ENCODE measurements around the gene PCGF6.

Gene PCGF6

DNA sequence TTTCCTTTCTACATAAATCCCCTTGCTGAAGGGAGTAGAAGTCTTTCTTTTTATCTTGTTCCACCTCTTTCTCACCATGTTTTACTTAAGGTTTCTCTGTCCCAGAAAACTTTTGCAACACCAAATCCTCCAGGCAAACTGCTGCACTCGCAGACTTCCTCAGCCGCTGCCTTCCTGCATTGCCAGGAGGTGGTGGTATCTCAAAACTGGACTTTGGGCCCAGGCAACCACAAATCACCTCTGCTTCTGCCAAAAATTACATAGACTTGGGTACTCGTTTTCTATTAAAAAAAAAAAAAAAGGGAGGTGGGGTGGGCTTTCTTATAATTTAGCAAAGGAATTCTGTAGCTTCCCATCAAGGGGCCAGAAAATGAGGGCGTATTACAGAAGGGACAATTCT lies 59.4 kb downstream of the PCGF6 start:
- Histone ChIP-seq H3K27ac (ENCODE audit: poor library complexity, severe bottlenecking) (no peak overlapping the region), H3K27me3 (ENCODE audit: insufficient read depth, poor library complexity, severe bottlenecking) (no peaks in the 10 kb centered on the region), H3K9me3 (ENCODE audit: severe bottlenecking) (no peaks in the 10 kb centered on the region), H3K36me3 (ENCODE audit: low read depth) (no peaks in the 10 kb centered on the region), H3K4me3 (ENCODE audit: severe bottlenecking) (no peak overlapping the region), H3K4me1 (ENCODE audit: insufficient read depth, poor library complexity, severe bottlenecking) (no peaks in the 10 kb centered on the region)
- TF ChIP-seq, protein P1, sequence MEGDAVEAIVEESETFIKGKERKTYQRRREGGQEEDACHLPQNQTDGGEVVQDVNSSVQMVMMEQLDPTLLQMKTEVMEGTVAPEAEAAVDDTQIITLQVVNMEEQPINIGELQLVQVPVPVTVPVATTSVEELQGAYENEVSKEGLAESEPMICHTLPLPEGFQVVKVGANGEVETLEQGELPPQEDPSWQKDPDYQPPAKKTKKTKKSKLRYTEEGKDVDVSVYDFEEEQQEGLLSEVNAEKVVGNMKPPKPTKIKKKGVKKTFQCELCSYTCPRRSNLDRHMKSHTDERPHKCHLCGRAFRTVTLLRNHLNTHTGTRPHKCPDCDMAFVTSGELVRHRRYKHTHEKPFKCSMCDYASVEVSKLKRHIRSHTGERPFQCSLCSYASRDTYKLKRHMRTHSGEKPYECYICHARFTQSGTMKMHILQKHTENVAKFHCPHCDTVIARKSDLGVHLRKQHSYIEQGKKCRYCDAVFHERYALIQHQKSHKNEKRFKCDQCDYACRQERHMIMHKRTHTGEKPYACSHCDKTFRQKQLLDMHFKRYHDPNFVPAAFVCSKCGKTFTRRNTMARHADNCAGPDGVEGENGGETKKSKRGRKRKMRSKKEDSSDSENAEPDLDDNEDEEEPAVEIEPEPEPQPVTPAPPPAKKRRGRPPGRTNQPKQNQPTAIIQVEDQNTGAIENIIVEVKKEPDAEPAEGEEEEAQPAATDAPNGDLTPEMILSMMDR (IDR thresholded peaks at IDR 0.05; ENCODE audit: poor library complexity, severe bottlenecking), result no peak
- no peak for DNase-seq (ENCODE audit: low spot score)
- no peak for ATAC-seq (ENCODE audit: low read depth)

DNA sequence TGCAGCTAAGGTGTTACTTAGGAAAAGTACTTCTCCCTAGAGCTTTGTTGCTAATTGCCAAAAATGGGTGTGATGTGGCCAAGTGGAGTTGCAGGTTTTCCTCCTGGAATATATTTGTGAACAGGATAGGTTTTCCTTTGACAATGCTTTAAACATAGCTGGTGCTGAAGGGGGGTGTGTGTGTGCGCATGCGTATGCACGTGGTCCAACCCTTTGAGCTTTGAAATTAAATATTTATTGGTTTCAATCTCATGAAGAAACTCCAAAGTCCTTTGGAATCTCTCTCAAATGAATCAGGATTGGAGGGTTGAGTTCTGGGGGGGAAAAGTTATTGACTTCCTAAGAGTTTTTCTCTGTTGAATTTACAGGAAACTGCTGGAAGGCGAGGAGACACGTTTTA lies 62.9 kb downstream of the PCGF6 start:
- Histone ChIP-seq H3K9me3 (ENCODE audit: severe bottlenecking) (no peaks in the 10 kb centered on the region), H3K4me1 (ENCODE audit: insufficient read depth, poor library complexity, severe bottlenecking) (no peaks in the 10 kb centered on the region), H3K4me3 (ENCODE audit: severe bottlenecking) (no peak overlapping the region), H3K36me3 (ENCODE audit: low read depth) (no peaks in the 10 kb centered on the region), H3K27me3 (ENCODE audit: insufficient read depth, poor library complexity, severe bottlenecking) (no peaks in the 10 kb centered on the region), H3K27ac (ENCODE audit: poor library complexity, severe bottlenecking) (no peak overlapping the region)
- no peak for ATAC-seq (ENCODE audit: low read depth)
- DNase-seq (ENCODE audit: low spot score), result no peak
- TF ChIP-seq, protein P1 (IDR thresholded peaks at IDR 0.05; ENCODE audit: poor library complexity, severe bottlenecking), result no peak

DNA sequence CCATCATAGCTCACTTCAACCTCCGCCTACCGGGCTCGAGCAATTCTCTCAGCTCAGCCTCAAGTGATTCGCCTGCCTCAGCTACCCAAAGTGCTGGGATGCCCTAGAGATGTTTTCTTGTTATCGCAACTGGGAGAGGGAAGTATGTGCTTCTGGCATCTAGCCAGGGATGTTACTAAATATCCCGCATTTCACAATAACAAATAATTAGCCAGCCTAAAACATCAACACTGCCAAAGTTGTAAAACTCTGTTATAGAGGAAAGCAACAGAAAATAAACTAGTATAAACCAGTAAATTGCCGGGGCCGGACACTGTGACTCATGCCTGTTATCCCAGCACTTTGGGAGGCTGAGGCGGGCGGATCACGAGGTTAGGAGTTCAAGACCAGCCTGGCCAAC lies 66.8 kb downstream of the PCGF6 start:
- peaks cover 3% of the 10 kb centered on the region for H3K27me3 ChIP-seq (ENCODE audit: insufficient read depth, poor library complexity, severe bottlenecking)
- no peak overlapping the region for H3K4me3 ChIP-seq (ENCODE audit: severe bottlenecking)
- DNase-seq (ENCODE audit: low spot score), result no peak
- TF ChIP-seq, protein P1 (IDR thresholded peaks at IDR 0.05; ENCODE audit: poor library complexity, severe bottlenecking), result no peak
- no peak overlapping the region for H3K27ac ChIP-seq (ENCODE audit: poor library complexity, severe bottlenecking)
- no peaks in the 10 kb centered on the region for H3K36me3 ChIP-seq (ENCODE audit: low read depth)
- H3K9me3 ChIP-seq (ENCODE audit: severe bottlenecking), result no peaks in the 10 kb centered on the region
- H3K4me1 ChIP-seq (ENCODE audit: insufficient read depth, poor library complexity, severe bottlenecking), result no peaks in the 10 kb centered on the region
- peak; percentile 80 for ATAC-seq (ENCODE audit: low read depth)

DNA sequence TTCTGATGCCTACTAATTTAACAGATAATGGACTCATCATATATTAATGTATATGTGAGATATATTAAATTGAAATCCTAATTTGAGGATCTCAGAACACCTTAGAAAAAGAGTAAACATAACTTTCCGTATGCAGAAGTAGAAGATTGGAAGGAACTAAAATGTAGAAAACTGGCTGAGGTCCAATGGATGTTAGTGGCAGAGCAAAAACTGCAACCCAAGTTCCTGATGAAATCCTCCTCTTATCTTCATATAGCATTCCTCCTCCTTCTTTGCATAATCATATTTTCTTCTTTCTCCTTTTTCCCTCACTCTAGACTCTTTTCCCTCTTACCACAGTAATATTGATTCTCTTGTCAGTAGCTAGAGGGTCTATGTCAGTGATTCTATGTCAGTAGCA lies 68.0 kb downstream of the PCGF6 start:
- H3K27me3 ChIP-seq (ENCODE audit: insufficient read depth, poor library complexity, severe bottlenecking), result peaks cover 15% of the 10 kb centered on the region
- H3K9me3 ChIP-seq (ENCODE audit: severe bottlenecking), result no peaks in the 10 kb centered on the region
- DNase-seq (ENCODE audit: low spot score) (no peak), ATAC-seq (ENCODE audit: low read depth) (no peak)
- H3K36me3 ChIP-seq (ENCODE audit: low read depth), result no peaks in the 10 kb centered on the region
- TF ChIP-seq, protein P1 (IDR thresholded peaks at IDR 0.05; ENCODE audit: poor library complexity, severe bottlenecking), result no peak
- no peaks in the 10 kb centered on the region for H3K4me1 ChIP-seq (ENCODE audit: insufficient read depth, poor library complexity, severe bottlenecking)
- no peak overlapping the region for H3K4me3 ChIP-seq (ENCODE audit: severe bottlenecking)
- no peak overlapping the region for H3K27ac ChIP-seq (ENCODE audit: poor library complexity, severe bottlenecking)

DNA sequence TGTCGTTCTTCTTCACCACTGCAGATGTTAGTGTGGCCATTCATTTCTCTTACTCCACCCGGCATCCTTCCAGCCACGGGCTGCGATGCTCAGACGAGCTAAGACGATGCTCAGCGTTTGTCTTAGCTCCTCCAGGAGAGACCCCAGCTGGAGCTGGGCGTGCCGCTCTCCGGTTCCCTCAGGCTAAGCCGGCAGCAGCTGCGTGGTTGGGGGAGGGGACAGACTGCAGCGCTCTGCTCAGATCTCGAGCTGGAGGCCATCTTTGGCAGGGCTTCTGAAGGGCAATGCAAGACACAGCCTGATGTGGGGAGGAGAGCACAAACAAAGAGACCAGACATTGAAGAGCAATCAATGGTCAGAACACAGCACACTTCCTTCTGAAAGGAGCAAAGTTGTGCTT lies 69.2 kb downstream of the PCGF6 start:
- Histone ChIP-seq H3K4me3 (ENCODE audit: severe bottlenecking) (no peak overlapping the region), H3K4me1 (ENCODE audit: insufficient read depth, poor library complexity, severe bottlenecking) (no peaks in the 10 kb centered on the region), H3K27ac (ENCODE audit: poor library complexity, severe bottlenecking) (no peak overlapping the region), H3K9me3 (ENCODE audit: severe bottlenecking) (no peaks in the 10 kb centered on the region), H3K36me3 (ENCODE audit: low read depth) (no peaks in the 10 kb centered on the region), H3K27me3 (ENCODE audit: insufficient read depth, poor library complexity, severe bottlenecking) (peaks cover 25% of the 10 kb centered on the region)
- DNase-seq (ENCODE audit: low spot score) (no peak), ATAC-seq (ENCODE audit: low read depth) (no peak)
- TF ChIP-seq, protein P1 (IDR thresholded peaks at IDR 0.05; ENCODE audit: poor library complexity, severe bottlenecking), result no peak

Data from RWPE2 (cell line).